HuH-7 (cell line): ENCODE results near the gene SMCO1.
A peak's percentile ranks its signal among the peaks of the same experiment; 100 is the strongest.
"Not testable (repeated sequence)": the region's sequence is repeated elsewhere in the genome, so short reads cannot be mapped to it uniquely, and the experiment has no call there.

Source experiments
- DNase-seq: peaks from one replicate; pipeline ENCODE4 v3.0.0; 2011; ENCODE audit warnings: low spot score

The SMCO1 gene, protein sequence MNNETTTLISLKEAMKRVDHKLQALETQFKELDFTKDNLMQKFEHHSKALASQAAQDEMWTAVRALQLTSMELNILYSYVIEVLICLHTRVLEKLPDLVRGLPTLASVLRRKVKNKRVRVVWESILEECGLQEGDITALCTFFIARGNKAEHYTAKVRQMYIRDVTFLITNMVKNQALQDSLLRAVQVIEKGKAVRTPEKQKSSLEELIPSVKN

DNA sequence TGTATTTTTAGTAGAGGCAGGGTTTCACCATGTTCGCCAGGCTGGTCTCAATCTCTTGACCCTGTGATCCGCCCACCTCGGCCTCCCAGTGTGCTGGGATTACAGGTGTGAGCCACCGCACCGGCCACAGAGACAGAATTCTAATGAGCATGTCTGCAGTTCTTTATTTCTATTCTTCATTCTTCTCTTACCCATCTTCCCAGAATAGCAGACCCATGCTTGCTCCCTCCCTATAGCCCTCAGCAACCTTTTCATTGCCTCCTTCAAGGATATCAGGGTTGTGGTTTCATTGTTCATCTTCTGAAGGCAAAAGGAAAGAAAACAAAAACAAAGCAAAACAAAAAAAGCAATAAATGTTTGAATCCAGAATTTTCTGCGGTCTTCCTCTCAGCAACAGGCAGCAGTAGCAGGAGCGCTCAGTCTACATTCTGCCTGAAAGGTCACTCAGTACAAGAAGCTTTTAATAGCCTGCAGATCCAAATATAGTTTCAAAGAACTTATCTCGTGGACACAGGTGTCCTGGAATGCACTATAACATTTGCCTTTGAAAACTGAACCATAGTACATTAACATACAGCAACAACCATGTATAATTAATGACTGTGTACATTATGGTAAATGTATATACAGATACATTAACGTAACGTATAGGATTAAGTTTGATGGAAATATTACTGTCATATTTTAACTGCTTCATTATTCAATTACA is at the start of gene SMCO1:
Gene SMCO1 (minus strand): TSS at position 434 of the 709 bp plus-strand sequence. CDS start 137 bp downstream, at position 297.
- no peak for DNase-seq

DNA sequence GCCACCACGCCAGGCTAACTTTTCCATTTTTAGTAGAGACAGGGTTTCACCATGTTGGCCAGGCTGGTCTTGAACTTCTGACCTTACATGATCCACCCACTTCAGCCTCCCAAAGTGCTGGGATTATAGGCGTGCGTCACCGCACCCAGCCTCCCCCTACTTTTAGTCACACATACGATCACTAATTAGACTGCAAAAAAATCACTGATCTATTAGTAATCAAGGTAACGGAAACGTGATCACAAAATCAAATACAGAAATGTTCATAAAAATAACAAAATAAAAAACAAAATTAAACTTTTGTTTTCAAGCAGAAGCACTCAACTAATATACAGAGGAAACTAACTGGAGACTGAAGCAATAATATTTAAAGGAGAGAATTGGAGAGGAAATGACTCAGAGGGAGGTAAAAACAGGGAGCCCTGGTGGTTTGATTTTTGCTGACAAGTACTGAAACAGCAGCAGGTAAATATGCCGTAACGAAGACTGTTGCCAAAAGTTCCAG is 48.6 kb upstream of the SMCO1 start:
- DNase-seq = no peak

- DNase-seq = no peak
Observed at GRCh38 chr3:196559826-196560225, 44.7 kb upstream of the SMCO1 start.

- DNase-seq = no peak
Observed at GRCh38 chr3:196558476-196558875, 43.3 kb upstream of the SMCO1 start.

DNA sequence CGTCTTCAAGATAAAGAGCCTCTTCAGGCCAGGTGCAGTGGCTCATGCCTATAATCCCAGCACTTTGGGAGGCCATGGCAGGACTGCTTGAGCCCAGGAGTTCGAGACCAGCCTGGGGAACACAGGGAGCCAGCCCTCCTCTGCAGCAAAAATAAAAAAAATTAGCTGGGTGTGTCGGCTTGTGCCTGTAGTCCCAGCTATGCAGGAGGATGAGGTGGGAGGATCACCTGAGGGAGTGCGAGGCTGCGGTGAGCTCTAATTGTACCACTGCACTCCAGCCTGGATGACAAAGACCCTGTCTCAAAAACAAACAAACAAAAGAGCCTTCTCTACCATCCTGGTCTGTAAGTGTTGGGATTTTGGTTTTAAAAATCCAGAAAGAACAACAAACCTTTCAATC is 42.1 kb upstream of the SMCO1 start:
- no peak for DNase-seq

DNA sequence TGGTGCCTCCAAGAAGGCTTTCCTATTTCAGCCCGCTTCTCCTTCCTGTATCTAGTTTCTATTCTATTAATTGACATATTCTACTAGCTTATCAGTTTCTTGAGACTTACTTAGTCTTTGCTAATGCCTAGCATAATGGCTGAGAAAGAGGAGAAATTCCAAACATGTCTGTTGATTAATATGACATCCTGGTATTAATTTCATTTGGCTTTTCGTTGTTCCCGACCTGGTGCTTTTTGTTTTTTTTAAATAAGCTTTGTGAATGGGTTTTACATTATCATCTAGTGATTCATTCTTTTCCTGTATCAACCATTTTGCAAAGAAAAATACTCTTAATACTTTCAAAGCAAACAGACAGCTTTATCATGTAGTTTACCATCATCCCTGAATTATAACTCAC is 40.1 kb upstream of the SMCO1 start:
- no peak for DNase-seq

DNA sequence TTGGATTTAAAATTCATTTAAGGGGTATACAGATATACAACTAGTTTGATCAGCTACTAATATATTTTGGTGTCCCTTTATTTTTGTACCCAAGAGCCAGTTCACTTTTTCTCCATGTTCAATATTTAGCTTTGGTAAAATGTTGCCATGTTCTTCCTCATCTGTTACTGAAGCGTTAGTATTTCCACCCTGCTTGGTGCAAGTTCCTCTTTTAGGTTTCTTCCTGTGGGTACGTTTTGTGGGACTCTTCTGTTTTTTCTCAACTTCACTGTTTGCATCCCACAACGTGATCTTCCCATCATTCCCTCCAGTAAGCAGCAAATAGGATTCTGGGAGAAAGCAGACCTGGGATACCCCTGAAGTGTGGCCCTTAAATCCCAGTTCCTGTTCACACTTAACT is 39.1 kb upstream of the SMCO1 start:
- DNase-seq = no peak

- no peak for DNase-seq
Observed at GRCh38 chr3:196553551-196553950, 38.4 kb upstream of the SMCO1 start.

- no peak for DNase-seq
Observed at GRCh38 chr3:196552253-196552652, 37.1 kb upstream of the SMCO1 start.

DNA sequence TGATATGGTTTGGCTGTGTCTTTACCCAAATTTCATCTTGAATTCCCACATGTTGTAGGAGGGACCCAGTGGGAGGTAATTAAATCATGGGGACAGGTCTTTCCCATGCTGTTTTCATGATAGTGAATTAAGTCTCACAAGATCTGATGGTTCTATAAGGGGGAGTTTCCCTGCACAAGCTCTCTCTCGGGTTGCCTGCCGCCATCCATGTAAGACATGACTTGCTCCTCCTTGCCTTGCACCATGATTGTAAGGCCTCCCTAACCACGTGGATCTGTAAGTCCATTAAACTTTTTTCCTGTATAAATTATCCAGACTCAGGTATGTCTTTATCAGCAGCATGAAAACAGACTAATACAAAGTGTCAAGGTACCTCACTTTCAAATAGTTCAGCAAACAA is 35.0 kb upstream of the SMCO1 start:
- not testable (repeated sequence) for DNase-seq

DNA sequence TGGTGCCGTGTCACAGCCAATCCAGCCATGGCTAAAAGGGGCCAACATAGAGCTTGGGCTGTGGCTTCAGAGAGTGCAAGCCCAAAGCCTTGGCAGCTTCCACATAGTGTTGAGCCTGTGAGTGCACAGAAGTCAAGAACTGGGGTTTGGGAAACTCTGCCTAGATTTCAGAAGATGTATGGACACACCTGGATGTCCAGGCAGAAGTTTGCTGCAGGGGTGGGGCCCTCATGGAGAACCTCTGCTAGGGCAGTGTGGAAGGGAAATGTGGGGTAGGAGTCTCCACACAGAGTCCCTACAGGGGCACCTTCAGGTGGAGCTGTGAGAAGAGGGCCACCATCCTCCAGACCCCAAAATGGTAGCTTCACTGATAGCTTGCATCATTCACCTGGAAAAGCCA is 34.2 kb upstream of the SMCO1 start:
- not testable (repeated sequence) for DNase-seq

GRCh38 chr3:196547067-196547466 is 31.9 kb upstream of the SMCO1 start:
- no peak for DNase-seq

GRCh38 chr3:196546537-196546936 is 31.4 kb upstream of the SMCO1 start:
- no peak for DNase-seq

DNA sequence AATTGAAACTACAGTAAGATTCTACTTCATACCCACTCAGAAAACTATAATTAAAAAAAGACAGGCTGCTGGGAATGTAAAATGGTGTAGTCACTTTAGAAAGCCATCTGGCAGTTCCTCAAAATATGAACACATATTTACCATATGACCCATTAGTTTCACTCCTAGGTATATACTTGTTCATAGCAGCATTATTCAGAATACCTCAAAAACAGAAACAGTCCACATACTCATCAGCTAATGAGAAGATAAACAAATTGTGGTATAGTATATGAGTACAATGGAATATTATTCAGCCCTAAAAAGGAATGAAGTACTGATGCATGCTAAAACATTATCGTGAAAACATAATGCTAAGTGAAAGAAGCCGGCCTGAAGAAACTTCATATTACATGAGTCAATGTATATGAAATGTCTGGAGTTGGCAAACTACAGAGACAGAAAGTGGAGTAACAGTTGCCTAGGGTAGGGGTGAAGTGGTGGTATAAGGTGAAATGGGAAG is 29.4 kb upstream of the SMCO1 start:
- no peak for DNase-seq

- no peak for DNase-seq
Observed at GRCh38 chr3:196541684-196542445, 26.7 kb upstream of the SMCO1 start.

GRCh38 chr3:196537319-196537984 is 22.3 kb upstream of the SMCO1 start:
- peak; percentile 45 for DNase-seq

- no peak for DNase-seq
Observed at GRCh38 chr3:196533260-196533681, 18.1 kb upstream of the SMCO1 start.

DNA sequence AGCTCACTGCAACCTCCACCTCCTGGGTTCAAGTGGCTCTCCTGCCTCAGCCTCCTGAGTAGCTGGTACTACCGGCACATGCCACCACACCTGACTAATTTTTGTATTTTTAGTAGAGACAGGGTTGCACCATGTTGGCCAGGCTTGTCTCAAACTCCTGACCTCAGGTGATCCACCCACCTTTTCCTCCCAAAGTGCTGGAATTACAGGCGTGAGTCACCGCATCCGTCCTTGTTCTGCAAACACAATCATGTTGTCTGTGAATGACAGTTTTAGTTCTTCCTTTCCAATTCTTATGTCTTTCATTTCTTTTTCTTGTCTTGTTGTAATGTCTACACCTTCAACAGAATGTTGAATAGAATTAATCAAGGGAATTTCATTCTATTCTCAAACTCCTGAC is 16.3 kb upstream of the SMCO1 start:
- DNase-seq = no peak

GRCh38 chr3:196528639-196529233 is 13.6 kb upstream of the SMCO1 start:
- peak; percentile 79 for DNase-seq

DNA sequence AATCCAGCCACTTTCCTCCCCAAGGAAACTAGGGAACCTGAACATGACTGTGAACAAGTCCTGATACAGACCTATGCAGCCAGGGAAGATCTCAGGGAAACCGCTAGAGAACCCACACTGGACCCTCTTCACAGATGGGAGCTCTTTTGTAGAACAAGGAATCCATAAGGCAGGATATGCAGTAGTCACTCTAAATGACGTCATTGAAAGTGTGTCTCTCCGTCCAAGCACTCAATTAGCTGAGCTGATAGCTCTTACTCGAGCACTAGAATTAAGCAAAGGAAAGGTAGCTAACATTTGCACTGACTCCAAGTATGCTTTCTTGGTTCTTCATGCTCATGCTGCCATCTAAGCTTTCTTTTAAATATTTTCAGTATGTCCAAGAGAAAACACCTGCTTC is 10.0 kb upstream of the SMCO1 start:
- no peak for DNase-seq

- DNase-seq = no peak
Observed at GRCh38 chr3:196524527-196524926, 9.4 kb upstream of the SMCO1 start.

GRCh38 chr3:196523841-196524240 is 8.7 kb upstream of the SMCO1 start:
- DNase-seq = no peak
